ENCODE results near the gene CSNK1G1. TPM values are rescaled to one million over a fixed set of nuclear protein-coding genes. Genes with fewer than 3 reads are reported as not detected.
A peak's percentile ranks its signal among the peaks of the same experiment; 100 is the strongest.

The CSNK1G1 gene
- polyA plus RNA-seq, 1 of the 3 experiments (the other 2 are of a cell fraction) = 10.2 TPM

DNA sequence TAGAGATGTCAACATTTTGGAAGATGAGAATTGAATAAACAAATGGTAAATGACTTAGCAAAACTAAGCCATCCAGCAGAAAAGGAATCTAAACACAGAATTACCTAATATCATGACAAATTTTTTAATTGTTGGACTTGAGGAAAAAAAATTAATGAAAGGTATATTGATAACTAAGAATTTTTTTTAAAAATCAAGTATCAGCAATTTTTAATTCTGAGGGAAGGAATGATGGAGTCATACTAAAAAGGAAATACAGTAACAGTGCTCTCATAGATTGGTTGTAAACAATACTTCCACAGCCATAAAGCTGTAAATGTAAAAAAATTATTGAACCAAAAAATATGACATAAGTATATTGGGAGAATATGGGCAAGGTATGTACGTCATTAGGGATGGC is 68.0 kb downstream of the CSNK1G1 start:
- H3K4me3 ChIP-seq (ENCODE audit: low read depth in 2 of 2, low read length in 1 of 2) = no peak overlapping the region
- no peak overlapping the region for H2AFZ ChIP-seq (ENCODE audit: low read depth)
- H3K4me1 ChIP-seq (ENCODE audit: control insufficient read depth in 1 of 2, insufficient read depth in 2 of 2, low read depth in 1 of 2, low read length in 1 of 2) = peaks cover 3 to 12% of the 10 kb centered on the region in 2 experiments; a peak in 3 of 4 replicates
- no peak overlapping the region for H3K9ac ChIP-seq
- H3K27me3 ChIP-seq (ENCODE audit: insufficient read depth) = no peaks in the 10 kb centered on the region
- peaks cover 96% of the 10 kb centered on the region for H3K79me2 ChIP-seq (ENCODE audit: insufficient read depth)
- no peak overlapping the region for H3K27ac ChIP-seq (ENCODE audit: low read depth in 2 of 2, low read length in 1 of 2)
- H4K20me1 ChIP-seq (ENCODE audit: insufficient read depth) = peaks cover 54% of the 10 kb centered on the region
- H3K4me2 ChIP-seq = no peak overlapping the region
- no peaks in the 10 kb centered on the region for H3K9me2 ChIP-seq
- CTCF ChIA-PET = interaction anchor here (0.9 kb wide), 1 partner anchor 14 kb away, joined by 3 read pairs; no protein-coding TSS in a partner anchor
- TF ChIP-seq, protein P1, sequence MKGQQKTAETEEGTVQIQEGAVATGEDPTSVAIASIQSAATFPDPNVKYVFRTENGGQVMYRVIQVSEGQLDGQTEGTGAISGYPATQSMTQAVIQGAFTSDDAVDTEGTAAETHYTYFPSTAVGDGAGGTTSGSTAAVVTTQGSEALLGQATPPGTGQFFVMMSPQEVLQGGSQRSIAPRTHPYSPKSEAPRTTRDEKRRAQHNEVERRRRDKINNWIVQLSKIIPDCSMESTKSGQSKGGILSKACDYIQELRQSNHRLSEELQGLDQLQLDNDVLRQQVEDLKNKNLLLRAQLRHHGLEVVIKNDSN (IDR thresholded peaks at IDR 0.05; ENCODE audit: borderline replicate concordance, low read depth) = no peak
- TF ChIP-seq SMC3 (IDR thresholded peaks at IDR 0.05; ENCODE audit: low read depth, low read length) = no peak
- TF ChIP-seq TCF12 (IDR thresholded peaks at IDR 0.05) = no peak
- TF ChIP-seq JUND (IDR thresholded peaks at IDR 0.05) = no peak
- TF ChIP-seq POLR2AphosphoS5 (IDR thresholded peaks at IDR 0.05; ENCODE audit: low read depth, low read length) = no peak
- peaks cover 0 to 12% of the 10 kb centered on the region in 2 experiments for H3K36me3 ChIP-seq (replicated peaks in 1 of 2; ENCODE audit: control insufficient read depth in 1 of 2, insufficient read depth in 2 of 2, low read length in 1 of 2)
- POLR2A ChIA-PET = no interaction called here
- no peak for DNase-seq
- 93% methylated on average over 1 of the region's 1 CpG for WGBS (ENCODE audit: low lambda C conversion rate)
- H3F3A ChIP-seq (replicated peaks; ENCODE audit: insufficient read depth) = peaks cover 27% of the 10 kb centered on the region
- H3K9me3 ChIP-seq = no peaks in the 10 kb centered on the region

DNA sequence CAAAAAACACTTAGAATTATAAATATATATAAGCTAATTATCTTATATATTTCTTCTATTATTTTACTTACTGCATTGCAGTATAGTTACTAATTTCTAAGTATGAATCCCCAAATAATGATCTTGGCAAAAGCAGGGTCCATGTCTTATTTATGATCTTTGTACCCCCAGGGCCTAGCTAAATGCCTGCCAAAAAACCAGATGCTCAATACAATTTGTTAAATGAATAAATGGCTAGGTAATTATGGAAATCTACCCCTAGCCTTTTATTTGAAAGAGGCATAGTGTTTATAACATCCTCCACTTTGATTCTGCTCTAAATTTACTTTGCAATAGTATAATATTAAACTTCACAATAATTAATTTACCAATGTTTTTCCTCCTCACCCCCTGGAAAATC is 69.5 kb downstream of the CSNK1G1 start:
- DNase-seq = peak; percentile 49
- TF ChIP-seq TAF1 (IDR thresholded peaks at IDR 0.05; ENCODE audit: borderline replicate concordance, low read depth, low read length) (no peak), CHD2 (IDR thresholded peaks at IDR 0.05; ENCODE audit: low read length, partially characterized antibody) (no peak), RCOR1 (IDR thresholded peaks at IDR 0.05; ENCODE audit: low read length) (peak; percentile 72; the same call in 1 of the 2 replicates), SIN3A (IDR thresholded peaks at IDR 0.05; ENCODE audit: borderline replicate concordance, low read depth, low read length) (no peak), GATA2 (CRISPR knock-in tag; IDR thresholded peaks at IDR 0.05) (peak; percentile 25; the same call in 1 of the 2 replicates), JUND (IDR thresholded peaks at IDR 0.05) (no peak)

DNA sequence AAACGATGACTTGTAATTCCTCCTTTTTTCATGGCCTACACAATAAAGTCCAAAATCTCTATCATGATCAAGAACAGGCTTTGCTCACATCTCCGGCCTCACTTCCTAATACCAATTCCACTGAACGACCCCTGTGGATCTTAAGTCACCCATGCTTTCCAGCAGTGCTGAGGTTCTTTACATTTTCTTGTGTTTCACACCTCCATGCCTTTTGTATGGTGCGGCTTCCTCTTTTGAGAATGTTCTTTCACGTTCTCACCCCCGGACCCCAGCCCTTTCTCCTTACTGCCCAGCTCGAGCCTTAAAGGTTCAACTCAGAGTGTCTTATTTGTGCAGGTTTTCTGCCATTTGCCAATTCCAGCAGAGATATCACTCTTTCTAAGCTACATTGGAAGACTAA is 70.1 kb downstream of the CSNK1G1 start:
- no peak for DNase-seq
- peaks cover 0 to 5% of the 10 kb centered on the region in 2 experiments for H3K36me3 ChIP-seq (replicated peaks in 1 of 2; ENCODE audit: control insufficient read depth in 1 of 2, insufficient read depth in 2 of 2, low read length in 1 of 2)
- no peaks in the 10 kb centered on the region for H3K9me3 ChIP-seq
- CTCF ChIA-PET = interaction anchor here (0.6 to 1.4 kb wide), 3 partner anchors 12 to 826 kb away, joined by 3 read pairs; no protein-coding TSS in a partner anchor
- 89% methylated on average over 7 of the region's 7 CpGs for WGBS (ENCODE audit: low lambda C conversion rate)
- peaks cover 96% of the 10 kb centered on the region for H3K79me2 ChIP-seq (ENCODE audit: insufficient read depth)
- no peak overlapping the region for H3K4me2 ChIP-seq
- no peaks in the 10 kb centered on the region for H3K27me3 ChIP-seq (ENCODE audit: insufficient read depth)
- no peak overlapping the region for H3K9ac ChIP-seq
- H2AFZ ChIP-seq (ENCODE audit: low read depth) = no peak overlapping the region
- peaks cover 3 to 12% of the 10 kb centered on the region in 2 experiments; a peak in 3 of 4 replicates for H3K4me1 ChIP-seq (ENCODE audit: control insufficient read depth in 1 of 2, insufficient read depth in 2 of 2, low read depth in 1 of 2, low read length in 1 of 2)
- H3F3A ChIP-seq (replicated peaks; ENCODE audit: insufficient read depth) = peaks cover 17% of the 10 kb centered on the region
- TF ChIP-seq TEAD4 (IDR thresholded peaks at IDR 0.05; ENCODE audit: borderline replicate concordance, insufficient read depth) (no peak), RAD21 (IDR thresholded peaks at IDR 0.05; ENCODE audit: low read length) (no peak), SIN3A (IDR thresholded peaks at IDR 0.05; ENCODE audit: borderline replicate concordance, low read depth, low read length) (no peak)
- no peak overlapping the region for H3K4me3 ChIP-seq (ENCODE audit: low read depth in 2 of 2, low read length in 1 of 2)
- H3K9me2 ChIP-seq = no peaks in the 10 kb centered on the region
- no peak overlapping the region for H3K27ac ChIP-seq (ENCODE audit: low read depth in 2 of 2, low read length in 1 of 2)
- peaks cover 54% of the 10 kb centered on the region for H4K20me1 ChIP-seq (ENCODE audit: insufficient read depth)
- POLR2A ChIA-PET = no interaction called here

More for the DNA sequence above, 69.5 kb downstream of the CSNK1G1 start:
- POLR2A ChIA-PET = no interaction called here
- H3K4me1 ChIP-seq (ENCODE audit: control insufficient read depth in 1 of 2, insufficient read depth in 2 of 2, low read depth in 1 of 2, low read length in 1 of 2) = peaks cover 3 to 12% of the 10 kb centered on the region in 2 experiments; a peak in 3 of 4 replicates
- H2AFZ ChIP-seq (ENCODE audit: low read depth) = no peak overlapping the region
- CTCF ChIA-PET = interaction anchor here (0.9 to 1.4 kb wide), 2 partner anchors 12 to 21 kb away, joined by 3 read pairs; no protein-coding TSS in a partner anchor
- no peaks in the 10 kb centered on the region for H3K9me2 ChIP-seq
- H3K36me3 ChIP-seq (replicated peaks in 1 of 2; ENCODE audit: control insufficient read depth in 1 of 2, insufficient read depth in 2 of 2, low read length in 1 of 2) = peaks cover 0 to 11% of the 10 kb centered on the region in 2 experiments
- peaks cover 54% of the 10 kb centered on the region for H4K20me1 ChIP-seq (ENCODE audit: insufficient read depth)
- H3K27me3 ChIP-seq (ENCODE audit: insufficient read depth) = no peaks in the 10 kb centered on the region
- no peak overlapping the region for H3K4me3 ChIP-seq (ENCODE audit: low read depth in 2 of 2, low read length in 1 of 2)
- no peaks in the 10 kb centered on the region for H3K9me3 ChIP-seq
- H3K4me2 ChIP-seq = no peak overlapping the region
- peaks cover 20% of the 10 kb centered on the region for H3F3A ChIP-seq (replicated peaks; ENCODE audit: insufficient read depth)
- H3K9ac ChIP-seq = no peak overlapping the region
- H3K79me2 ChIP-seq (ENCODE audit: insufficient read depth) = peaks cover 96% of the 10 kb centered on the region
- H3K27ac ChIP-seq (ENCODE audit: low read depth in 2 of 2, low read length in 1 of 2) = no peak overlapping the region

Data from SK-N-SH (cell line).